Activated CD4-positive, CD25-positive, alpha-beta regulatory T cell (primary cell): ENCODE results near the gene PIK3CB.
"Not testable (repeated sequence)": the region's sequence is repeated elsewhere in the genome, so short reads cannot be mapped to it uniquely, and the experiment has no call there.

Source experiments
- DNase-seq, 4 experiments: peaks; one replicate each; lab custom pipeline; 2025; lab: John Stamatoyannopoulos, UW

PIK3CB gene

GRCh38 chr3:138681463-138682220 is 153.1 kb downstream of the PIK3CB start:
- no peak for DNase-seq

DNA sequence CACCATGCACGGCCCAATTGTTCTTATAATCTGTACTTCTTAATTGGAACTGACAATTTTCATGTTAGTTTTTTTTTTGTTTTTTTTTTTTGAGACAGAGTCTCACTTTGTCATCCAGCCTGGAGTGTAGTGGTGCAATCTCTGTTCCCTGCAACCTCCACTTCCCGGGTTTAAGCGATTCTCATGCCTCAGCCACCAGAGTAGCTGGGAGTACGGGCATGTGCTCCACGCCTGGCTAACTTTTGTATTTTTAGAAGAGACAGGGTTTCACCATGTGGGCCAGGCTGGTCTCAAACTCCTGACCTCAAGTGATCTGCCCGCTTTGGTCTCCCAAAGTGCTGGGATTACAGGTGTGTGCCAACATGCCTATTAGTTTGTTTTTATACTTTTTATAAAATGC is 153.8 kb downstream of the PIK3CB start:
- DNase-seq, result not testable (repeated sequence)

DNA sequence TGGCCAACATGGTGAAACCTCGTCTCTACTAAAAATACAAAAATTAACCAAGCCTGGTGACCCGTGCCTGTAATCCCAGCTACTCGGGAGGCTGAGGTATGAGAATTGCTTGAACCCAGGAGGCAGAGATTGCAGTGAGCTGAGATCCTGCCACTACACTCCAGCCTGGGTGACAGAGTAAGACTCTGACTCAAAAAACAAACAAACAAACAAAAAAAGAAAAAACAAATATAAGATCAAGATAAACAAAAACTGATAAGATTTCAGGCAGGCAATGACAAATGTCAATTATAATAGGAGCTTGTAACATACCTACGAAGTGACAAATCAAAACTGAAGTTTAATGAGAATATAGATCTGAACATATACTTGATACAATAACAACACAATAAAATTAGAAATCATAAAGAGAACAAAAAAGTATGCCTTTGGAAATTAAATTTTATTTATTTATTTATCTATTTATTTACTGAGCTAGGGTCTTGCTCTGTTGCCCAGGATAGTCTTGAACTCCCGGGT is 155.8 kb downstream of the PIK3CB start:
- DNase-seq, result no peak

DNA sequence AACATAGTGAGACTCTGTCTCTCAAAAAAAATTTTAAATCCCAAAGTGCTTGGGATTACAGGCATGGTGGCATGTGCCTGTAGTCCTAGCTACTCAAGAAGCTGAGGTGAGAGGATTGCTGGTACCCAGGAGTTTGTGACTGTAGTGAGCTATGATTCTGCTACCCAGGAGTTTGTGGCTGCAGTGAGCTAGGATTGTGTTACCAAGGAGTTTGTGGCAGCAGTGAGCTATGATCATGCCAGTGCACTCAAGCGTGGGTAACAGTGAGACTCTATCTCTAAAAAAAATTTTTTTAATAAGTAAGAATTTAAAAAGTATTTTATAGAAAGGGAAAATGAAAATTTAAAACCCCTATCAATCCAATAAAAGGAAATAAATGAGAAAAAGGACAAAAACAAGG is 156.6 kb downstream of the PIK3CB start:
- DNase-seq, result no peak

- DNase-seq, result no peak
Measured at GRCh38 chr3:138675393-138675792, 159.3 kb downstream of the PIK3CB start.

DNA sequence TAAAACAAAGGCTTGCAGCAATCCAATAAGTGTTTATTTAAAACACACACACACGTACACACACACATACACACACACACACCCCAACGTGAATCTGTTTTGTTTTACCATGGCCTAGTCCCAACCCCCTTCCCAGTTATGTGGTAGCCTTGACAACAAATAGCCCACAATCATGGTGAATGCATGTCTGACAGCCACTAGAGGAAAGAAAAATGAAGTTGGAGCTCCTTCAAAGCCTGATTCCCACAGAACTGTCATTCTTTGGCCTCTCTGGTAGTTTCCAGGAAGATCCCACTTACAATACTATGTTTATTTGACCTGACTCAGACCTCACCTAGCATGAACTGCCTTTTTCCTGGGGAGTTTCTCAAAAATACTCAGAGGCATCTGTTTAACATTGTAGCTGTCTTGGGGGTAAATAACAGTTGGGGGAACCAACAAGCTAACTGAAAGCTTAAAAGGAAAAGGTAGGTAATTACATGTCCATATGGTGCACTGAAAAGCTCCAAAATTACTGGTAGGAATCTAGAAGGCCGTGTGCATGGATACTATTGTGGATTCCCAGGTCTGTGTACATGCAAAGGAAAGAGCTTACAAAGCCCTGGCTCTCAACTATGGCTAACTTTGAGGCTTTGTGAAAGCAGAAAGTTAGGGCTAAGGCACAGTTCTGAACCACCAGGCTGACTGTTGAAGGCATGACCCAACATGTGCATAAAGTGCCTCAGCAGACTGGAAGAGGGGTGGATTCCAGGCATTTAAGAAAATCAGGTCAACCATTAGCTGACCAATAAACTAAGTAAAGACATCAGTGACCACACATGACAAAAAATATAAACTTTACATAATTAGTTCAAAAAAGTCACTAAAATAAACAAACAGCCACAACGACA is 160.8 kb downstream of the PIK3CB start:
- DNase-seq, result no peak

GRCh38 chr3:138670407-138670806 is 164.3 kb downstream of the PIK3CB start:
- DNase-seq, result no peak

DNA sequence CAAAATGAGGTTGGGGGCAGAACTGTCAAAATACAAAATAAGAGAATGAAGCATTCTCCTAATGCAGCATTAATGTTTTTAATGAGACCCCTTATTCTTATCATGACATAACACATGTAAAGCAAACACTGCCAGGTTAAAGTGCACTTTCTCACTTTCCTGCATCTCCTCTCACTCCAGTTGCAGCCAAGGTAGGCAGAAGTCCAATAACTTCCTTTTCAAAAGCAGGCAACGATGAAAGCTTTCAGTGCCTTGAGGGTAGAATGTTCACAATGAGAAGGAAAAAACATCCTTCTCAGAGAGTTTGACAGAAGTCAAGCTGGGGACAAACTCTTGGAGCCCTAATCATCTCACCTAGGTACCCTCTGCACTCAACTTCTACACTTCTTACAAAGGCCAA is 166.6 kb downstream of the PIK3CB start:
- no peak for DNase-seq

DNA sequence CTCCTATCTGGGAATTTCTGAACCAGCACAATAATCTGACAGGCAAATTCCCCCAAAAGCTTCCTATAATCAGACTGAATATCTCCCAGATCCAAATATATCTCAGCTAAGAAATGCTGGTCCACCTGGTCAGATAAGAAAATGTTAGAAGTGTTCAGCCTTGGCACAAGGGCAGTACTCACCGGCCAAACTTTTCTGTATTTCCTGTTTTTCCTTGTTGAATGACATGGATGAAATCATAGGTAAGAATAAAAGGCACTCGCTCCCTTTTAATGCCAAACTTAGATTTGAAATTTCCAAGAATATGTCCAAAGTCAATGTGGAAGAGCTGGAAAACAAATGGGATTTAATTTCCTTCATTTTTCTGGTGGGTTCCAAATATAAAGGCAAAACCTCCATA is 177.2 kb downstream of the PIK3CB start:
- no peak for DNase-seq

- no peak for DNase-seq
Measured at GRCh38 chr3:138653567-138653966, 181.2 kb downstream of the PIK3CB start.

GRCh38 chr3:138649134-138649533 is 185.6 kb downstream of the PIK3CB start:
- DNase-seq, result no peak

GRCh38 chr3:138646513-138646912 is 188.2 kb downstream of the PIK3CB start:
- no peak for DNase-seq

DNA sequence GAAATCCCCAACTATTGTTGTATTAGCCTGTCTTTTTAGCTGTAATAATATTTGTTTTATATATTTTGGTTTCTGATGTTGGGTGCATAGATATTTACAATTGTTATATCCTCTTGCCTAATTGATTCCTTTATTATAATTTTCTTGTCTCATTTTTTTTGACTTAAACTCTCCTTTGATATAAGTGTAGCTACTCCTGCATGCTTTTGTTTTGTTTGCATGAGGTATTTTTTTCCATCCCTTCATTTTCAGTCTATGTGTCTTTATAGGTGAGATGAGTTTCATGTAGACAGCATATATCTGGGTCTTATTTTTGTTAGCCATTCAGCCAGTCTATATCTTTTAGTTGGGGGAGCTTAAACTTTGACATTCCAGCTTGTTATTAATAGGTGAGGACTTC is 188.7 kb downstream of the PIK3CB start:
- no peak for DNase-seq

GRCh38 chr3:138642927-138643253 is 191.8 kb downstream of the PIK3CB start:
- no peak for DNase-seq

DNA sequence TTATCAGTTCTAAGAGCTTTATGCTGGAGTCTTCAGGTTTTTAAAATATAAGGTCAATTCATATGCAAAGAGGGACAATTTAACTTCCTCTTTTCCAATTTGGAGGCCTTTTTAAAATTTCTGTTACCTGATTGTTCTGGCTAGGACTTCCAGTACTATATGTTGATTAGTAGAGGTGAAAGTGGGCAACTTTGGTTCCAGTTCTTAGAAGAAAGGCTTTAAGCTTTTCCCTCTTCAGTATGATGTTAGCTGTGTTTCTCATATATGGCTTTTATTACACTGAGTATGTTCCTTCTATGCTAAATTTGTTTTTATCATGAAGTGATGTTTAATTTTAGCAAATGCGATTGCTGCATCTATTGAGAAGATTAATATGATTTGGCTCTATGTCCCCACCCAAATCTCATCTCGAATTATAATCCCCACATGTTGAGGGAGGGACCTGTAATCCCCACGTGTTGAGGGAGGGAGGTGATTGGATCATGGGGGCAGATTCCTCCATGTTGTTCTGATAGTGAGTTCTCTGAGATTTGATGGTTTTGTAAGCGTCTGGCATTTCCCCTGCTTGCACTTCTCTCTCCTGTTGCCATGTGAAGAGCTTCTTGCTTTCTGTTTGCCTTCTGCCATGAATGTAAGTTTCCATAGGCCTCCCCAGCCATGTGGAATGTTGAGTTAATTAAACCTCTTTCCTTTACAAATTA is 192.4 kb downstream of the PIK3CB start:
- DNase-seq, result no peak

DNA sequence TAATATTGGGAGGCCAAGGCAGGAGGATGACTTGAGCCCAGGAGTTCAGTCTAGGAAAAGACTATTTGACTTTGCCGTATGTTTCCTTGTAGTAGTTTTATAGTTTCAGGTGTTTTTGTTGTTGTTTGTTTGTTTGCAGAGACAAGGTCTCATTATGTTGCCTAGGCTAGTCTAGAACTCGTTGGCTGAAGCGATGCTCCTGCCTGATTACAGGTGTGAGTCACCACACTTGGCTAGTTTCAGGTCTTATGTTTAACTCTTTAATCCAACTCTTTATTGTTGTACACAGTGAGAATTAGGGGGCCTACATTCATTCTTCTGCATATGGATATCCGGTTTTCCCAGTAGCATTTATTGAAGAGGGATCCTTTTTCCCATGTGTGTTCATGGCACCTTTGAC is 194.2 kb downstream of the PIK3CB start:
- DNase-seq, result no peak

- no peak for DNase-seq
Measured at GRCh38 chr3:138638641-138639040, 196.1 kb downstream of the PIK3CB start.

- no peak for DNase-seq
Measured at GRCh38 chr3:138629526-138629925, 205.2 kb downstream of the PIK3CB start.

- no peak for DNase-seq
Measured at GRCh38 chr3:138625707-138626365, 208.9 kb downstream of the PIK3CB start.

DNA sequence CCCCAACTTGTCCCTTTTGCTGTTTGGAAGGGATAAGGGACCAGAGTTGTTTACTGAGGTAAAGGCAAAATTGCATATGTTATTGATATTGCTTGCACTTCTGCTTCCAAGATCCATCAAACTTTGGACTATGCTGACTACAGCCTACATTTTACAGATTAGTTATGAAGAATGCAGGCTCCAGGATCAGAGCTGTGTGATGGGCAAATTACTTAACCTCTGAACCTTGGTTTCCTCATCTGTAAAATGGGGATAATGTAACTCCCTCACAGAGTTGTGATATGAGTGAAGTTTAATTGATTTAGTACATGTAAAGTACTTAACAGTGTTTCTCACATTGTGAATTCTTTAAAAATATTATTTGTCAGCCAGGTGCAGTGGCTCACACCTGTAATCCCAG is 210.2 kb downstream of the PIK3CB start:
- DNase-seq, result no peak

- DNase-seq, result no peak
Measured at GRCh38 chr3:138620431-138620830, 214.3 kb downstream of the PIK3CB start.

- no peak for DNase-seq
Measured at GRCh38 chr3:138615462-138615861, 219.3 kb downstream of the PIK3CB start.
